HT1080 (cell line): ENCODE results near the gene FRMPD4. TPM values are rescaled to one million over a fixed set of nuclear protein-coding genes. Genes with fewer than 3 reads are reported as not detected.

Source experiments
- DNase-seq: peaks from one replicate; pipeline ENCODE4 v3.0.0-alpha.2; 2015; ENCODE audit warnings: low read depth
- total RNA-seq: library from RNA; depleted of rRNA; stranded (reverse); fragments of >200 nt; shearing (Covaris generic); gene quantifications from 2 replicates; pipeline ENCODE4 v1.2.3, GENCODE V29; 2014

The FRMPD4 gene
- total RNA-seq, 1 experiment from 2014 or later: 0.19 TPM

DNA sequence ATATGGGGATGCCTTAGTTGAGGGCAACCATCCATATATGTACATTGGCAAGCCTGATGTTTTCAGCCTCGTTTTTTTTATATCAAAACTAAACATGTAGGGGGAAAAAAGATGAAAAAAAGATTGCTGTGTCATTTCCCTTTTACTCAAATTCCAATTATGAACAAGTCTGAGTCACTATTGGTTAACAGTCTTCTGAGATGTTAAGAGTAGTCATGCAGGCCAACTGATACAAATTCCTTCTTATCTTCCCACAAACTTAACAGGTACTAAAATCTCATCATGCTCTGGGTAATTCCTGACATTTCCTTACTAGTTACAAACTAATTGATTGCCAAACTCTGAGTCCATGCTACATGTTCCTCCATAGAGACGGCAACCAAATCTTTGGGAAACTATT, 222.1 kb downstream of the FRMPD4 start:
- peak; percentile 80 for DNase-seq

DNA sequence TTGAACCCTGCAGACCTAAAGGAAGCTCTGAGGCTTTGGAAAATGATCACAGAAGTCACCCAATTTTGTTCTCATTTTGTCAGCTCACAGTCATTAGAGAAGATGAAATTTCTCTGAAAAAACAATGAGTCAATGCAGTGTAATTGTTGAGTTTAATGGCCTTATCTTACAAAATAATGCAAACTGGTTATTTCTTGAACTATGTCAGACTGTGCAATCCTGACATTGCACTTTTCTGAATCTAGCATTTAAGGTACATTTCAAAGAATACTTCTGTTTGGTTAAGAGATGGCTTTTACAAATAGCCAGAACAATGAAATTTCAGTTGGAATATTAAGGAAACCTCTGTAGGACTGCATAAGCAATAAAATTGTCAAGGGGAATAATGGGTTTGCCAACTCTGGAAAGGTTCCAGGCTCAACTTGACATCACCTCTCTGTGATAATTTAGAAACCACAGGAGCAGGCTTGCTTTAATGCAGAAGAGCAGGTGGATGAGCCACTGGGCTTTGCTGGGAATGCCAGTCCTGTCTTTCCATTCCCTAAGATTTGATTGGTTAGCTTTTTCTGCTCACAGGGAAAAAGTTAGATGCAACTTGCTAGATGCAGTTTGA, 222.8 kb downstream of the FRMPD4 start:
- peak; percentile 8 for DNase-seq

DNA sequence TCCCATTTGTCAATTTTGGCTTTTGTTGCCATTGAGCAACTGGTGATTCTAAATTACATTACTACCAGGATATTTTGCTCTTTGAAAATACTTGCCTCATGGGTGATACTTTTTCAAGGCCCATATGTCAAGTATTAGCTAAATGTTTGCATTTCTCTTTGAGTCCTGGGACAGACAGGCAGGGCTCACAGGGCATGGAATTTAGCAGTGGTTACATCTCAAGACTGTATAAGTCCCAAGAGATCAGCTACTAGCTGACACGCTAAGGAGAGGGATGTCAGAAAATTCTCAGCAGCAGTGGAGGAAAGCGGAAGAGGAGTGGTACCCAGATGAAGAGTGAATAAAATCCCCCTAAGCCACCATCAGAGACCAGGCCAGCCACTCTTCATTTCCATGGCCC, 224.9 kb downstream of the FRMPD4 start:
- DNase-seq: no peak

DNA sequence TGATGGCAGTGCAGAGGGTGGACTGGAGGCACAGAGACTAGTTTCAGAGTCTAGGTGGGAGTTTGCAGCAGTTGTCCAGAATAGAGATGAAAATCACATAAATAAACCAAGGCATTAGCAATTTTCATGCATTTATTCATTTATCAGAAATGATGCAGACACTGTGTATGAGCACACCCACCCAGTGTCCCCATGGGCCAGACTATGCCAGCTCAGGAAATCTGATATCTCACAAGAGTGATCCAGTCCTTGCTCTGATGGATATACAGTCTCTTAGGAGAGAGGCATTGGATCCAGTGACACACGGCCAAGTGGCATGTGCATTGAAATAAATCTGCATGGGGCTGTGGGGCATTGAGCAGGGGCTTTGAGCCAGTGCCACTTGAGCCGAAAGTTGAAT, 228.2 kb downstream of the FRMPD4 start:
- no peak for DNase-seq

GRCh38 chrX:12367254-12367653, 229.0 kb downstream of the FRMPD4 start:
- DNase-seq: no peak

- DNase-seq: no peak
Measured at GRCh38 chrX:12370497-12370986, 232.3 kb downstream of the FRMPD4 start.

GRCh38 chrX:12372111-12372510, 233.8 kb downstream of the FRMPD4 start:
- no peak for DNase-seq

DNA sequence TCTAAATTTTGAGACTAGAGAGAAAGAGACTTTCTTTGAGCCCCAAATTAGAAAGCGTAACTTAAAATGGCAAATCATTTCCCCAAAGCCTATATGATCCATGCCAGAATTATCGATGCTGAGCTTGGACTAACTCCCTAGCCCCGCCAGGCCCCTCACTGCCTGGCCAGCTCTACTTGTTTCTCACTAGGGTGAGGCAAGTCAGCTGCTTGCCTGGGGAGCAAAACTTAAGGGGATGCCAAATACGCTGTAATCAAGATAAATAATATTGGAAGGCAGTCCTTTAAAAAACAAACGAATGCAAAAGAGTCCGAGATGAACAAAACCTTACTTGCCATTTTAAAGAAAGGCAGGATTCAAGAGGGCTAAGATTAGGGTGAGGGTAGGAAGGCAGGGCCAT, 236.0 kb downstream of the FRMPD4 start:
- DNase-seq: no peak

DNA sequence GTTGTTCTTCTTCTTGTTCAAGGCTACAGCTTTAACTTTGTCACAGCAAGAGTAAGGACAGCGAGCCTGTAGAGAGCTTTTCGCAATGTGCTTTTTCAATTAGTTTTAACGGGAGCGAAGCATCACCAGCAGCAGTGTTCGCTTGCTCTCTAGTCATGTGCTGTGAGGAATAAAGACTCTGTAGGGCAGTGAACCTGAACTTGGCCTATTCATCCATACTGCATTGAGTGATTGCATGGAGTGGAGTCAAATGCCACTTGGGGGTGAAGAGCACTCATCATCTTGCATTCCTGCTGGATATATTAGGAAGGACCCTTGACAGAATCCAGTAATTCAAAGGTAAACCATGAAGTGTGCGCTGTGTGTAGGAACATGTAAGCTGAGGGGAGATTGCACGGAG, 240.0 kb downstream of the FRMPD4 start:
- no peak for DNase-seq

- DNase-seq: no peak
Measured at GRCh38 chrX:12378706-12379105, 240.4 kb downstream of the FRMPD4 start.

GRCh38 chrX:12379671-12380070, 241.4 kb downstream of the FRMPD4 start:
- no peak for DNase-seq

DNA sequence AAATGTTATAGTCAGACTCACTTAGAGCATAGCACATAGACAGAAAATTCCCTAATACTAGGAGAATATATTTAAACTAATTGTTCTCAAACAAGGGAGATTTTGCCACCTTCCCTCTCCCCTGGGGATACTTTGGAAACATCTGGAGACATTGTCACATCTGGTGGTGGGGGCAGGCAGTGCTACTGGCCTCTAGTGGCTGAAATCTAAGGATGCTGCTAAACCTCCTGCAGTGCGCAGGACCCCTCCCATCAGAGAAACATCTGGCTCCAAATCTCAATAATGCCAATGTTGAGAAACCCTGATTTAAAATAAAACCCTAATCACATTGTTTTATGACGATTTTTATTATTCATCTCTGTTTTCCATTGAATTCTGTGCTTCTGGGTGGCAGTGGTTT, 244.9 kb downstream of the FRMPD4 start:
- DNase-seq: no peak

DNA sequence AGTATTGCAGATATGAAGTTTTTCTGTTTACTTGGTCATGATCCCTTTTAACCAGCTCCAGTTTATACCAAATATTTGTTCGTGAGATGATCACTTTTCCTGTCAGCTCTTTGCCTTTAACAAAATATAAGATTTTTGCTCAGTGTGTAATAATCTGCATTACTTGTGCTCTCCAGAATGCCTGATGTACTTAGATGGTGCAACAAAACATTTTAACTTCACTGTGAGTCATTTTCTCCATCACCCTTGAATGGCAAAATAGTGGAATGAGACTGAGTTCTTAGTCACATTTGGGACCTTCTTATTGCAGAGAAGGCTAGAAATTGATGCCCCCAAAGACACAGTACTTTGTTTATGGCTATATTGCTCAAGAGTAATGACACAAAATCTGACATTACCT, 252.0 kb downstream of the FRMPD4 start:
- DNase-seq: no peak

DNA sequence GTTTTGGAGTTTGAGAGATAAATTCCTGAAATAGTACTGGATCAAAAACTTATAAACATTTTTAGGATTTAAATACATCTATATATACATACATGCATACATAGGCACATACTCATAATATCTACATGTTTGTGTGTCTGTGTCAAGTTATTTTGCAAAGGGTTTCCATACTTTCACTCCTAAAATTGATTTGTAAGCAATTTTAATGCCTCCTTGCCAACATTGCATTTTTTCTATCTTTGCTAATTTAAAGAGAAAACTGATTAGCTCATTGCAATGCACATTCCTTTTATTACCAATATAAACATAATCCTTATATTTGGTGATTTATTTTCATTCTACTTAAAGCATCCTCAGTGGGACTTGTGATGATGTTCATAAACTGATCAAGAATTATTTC, 258.3 kb downstream of the FRMPD4 start:
- DNase-seq: no peak

DNA sequence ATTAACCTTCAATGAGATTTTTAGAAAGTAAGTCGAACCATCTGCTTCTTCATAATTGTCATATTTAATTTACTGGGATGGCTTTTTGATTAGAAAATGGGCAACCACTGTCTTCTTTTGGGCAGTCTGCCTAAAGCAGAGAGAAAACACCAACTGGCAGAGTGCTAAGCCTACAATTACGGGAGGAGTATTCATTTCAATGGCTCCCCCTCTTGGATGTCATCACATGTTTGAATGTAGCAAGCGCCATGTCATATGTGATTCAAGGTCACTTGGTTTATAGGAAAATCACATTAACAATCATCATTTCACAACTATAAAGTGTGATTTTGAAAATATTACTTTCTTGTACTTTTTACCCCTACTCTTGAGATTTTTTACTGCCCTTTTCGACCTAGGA, 261.9 kb downstream of the FRMPD4 start:
- no peak for DNase-seq

DNA sequence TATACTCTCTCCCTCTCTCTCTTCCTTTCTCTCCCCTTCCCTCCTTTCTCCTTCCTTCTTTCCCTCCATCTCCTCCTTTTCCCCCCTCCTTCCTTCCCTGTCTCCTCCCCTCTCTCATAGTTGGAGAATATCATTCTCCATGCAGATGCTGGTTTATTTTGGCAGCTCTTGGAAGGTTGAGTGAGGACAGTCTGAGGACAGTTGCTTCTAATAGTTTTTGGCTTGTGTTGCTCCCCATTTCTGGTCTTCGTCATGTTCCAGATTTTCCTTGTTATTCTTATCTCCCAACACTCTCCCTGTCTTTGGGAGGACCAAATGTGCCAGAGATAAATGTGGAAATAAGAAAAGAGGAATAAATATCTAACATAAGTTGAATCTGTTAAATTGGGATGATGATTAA, 263.0 kb downstream of the FRMPD4 start:
- no peak for DNase-seq

DNA sequence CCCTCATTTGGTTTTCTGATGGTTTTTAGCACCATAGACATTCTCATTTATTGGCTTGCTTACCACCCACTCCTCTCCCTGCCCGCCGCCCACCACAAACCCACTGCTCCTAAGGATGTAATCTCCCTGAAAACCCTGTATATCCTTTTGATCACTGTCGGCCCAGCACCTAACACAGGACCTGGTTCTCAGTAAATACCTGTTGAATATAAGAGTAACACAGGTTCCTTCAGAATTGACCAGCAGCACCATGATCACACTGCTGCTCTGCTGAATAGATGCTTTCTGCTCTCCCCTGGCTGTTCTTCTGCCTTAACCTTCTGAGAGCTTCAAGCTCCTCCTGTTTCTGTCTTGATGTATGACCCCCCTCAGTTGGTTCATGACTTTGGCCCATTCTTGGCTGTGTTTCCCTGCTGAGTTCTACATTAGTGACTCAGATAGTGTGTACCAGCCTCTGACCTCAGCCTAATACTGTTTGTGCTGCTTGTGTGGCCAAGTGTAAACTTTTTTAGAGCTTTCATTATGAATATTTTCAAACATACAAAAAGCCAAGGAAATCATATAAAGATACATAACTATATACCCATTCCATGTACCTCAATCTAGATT, 265.3 kb downstream of the FRMPD4 start:
- no peak for DNase-seq

- DNase-seq: no peak
Measured at GRCh38 chrX:12405306-12405705, 267.0 kb downstream of the FRMPD4 start.

GRCh38 chrX:12410523-12410922, 272.2 kb downstream of the FRMPD4 start:
- no peak for DNase-seq

- DNase-seq: no peak
Measured at GRCh38 chrX:12411831-12412230, 273.6 kb downstream of the FRMPD4 start.

- no peak for DNase-seq
Measured at GRCh38 chrX:12412561-12412960, 274.3 kb downstream of the FRMPD4 start.

DNA sequence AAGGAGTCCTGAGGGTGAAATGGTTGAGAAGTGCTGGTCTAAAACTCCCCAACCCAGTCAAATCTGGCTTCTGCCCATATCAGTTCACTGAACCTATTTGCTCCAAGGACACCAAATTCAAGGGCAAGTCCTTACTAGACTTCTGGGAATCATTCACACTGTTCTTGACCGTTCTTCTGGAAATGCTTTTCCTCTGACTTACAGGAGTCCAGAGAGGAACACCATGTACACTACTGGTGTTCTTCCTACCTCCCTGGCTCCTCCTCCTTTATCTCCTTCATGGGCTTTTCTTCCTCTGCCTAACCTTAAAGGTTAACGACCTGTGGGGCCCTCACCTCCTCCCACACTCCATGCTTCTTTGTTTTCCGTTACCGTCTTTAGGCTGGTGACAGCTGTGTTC, 281.3 kb downstream of the FRMPD4 start:
- no peak for DNase-seq

DNA sequence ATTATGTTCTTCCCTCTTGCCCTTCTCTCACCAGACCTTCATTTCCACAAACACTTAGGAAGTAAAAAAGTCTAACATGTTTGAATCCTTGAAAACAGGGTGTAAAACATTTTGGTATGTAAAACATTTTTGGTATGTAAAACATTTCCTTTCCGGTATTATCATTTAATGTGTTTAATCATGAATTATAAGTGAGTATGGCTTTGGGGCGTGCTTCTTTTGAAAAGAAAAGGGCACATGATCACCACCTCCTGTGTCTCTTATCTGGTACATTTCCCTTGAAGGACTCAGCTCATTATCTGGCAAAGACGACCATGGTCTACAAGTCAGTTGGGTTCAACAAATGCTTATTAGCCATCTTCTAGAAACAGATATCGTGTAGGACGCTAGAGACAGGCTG, 283.6 kb downstream of the FRMPD4 start:
- DNase-seq: no peak
